PFSK-1 (cell line): ENCODE results near the gene MKX.

ENCODE experiments used
- FOXP2 ChIP-seq: optimal IDR thresholded peaks from 2 replicates; pipeline ENCODE3; 2011; ENCODE audit warnings: borderline replicate concordance, control low read depth, inconsistent platforms; ENCODE audit not compliant: insufficient read depth; ENCODE audit errors: extremely low read length, extremely low read depth
- POLR2AphosphoS5 ChIP-seq: IDR thresholded peaks from 2 replicates; pipeline ENCODE4 v1.6.1; 2012; ENCODE audit warnings: low read depth, mild to moderate bottlenecking, control low read depth, low read length, moderate library complexity
- SIN3A ChIP-seq: IDR thresholded peaks from 2 replicates; pipeline ENCODE4 v1.6.1; 2012; ENCODE audit warnings: mild to moderate bottlenecking, low read length, moderate library complexity, borderline replicate concordance; ENCODE audit not compliant: insufficient read depth
- TAF1 ChIP-seq: IDR thresholded peaks from 2 replicates; pipeline ENCODE4 v1.6.1; 2012; ENCODE audit warnings: low read length, control low read depth, borderline replicate concordance; ENCODE audit not compliant: insufficient read depth
- TF ChIP-seq, protein P1 (sequence below), 2 experiments: IDR thresholded peaks; 2 replicates each; pipeline versions ENCODE4 v1.6.1 to v1.8.0; 2011 to 2012; ENCODE audit warnings: low read depth in 2 of 2, low read length in 2 of 2, control low read depth in 1 of 2, inconsistent platforms in 1 of 2, mild to moderate bottlenecking in 1 of 2, moderate library complexity in 1 of 2; ENCODE audit not compliant: insufficient read depth in 1 of 2

MKX gene

DNA sequence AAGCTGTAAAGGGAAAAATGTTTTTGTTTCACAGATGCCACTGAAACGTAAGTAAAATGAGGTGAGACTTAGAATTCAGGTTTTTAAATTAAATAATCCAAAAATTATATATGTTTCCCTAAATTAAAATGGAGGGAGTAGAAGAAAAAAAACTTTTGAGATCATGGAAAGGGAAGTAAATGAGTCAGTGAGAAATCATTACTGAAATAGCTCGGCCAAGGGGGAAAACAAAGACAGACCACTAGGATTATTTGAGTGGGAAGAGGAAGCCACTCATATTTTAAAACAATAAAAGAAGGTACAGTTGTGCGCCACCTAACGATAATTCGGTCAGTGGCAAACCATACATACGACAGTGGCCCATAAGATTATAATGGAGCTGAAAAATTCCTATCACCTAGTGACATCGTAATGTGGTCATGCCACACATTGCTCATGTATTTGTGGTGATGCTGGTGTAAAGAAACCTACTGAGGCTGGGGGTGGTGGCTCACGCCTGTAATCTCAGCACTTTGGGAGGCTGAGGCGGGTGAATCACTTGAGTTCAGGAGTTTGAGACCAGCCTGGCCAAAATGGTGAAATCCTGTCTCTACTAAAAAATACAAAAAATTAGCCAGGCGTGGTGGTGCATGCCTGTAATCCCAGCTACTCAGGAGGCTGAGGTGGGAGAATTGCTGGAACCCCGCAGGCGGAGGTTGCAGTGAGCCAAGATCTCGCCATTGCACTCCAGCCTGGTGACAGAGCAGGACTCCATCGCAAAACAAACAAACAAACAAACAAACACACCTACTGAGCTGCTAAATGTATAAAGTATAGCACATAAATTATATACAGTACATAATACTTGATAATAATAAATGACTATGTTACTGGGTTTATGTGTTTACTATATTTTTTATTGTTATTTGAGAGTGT lies 64.7 kb downstream of the MKX start:
- TF ChIP-seq SIN3A (no peak), POLR2AphosphoS5 (no peak), FOXP2 (no peak), TAF1 (no peak)
- TF ChIP-seq, protein P1, sequence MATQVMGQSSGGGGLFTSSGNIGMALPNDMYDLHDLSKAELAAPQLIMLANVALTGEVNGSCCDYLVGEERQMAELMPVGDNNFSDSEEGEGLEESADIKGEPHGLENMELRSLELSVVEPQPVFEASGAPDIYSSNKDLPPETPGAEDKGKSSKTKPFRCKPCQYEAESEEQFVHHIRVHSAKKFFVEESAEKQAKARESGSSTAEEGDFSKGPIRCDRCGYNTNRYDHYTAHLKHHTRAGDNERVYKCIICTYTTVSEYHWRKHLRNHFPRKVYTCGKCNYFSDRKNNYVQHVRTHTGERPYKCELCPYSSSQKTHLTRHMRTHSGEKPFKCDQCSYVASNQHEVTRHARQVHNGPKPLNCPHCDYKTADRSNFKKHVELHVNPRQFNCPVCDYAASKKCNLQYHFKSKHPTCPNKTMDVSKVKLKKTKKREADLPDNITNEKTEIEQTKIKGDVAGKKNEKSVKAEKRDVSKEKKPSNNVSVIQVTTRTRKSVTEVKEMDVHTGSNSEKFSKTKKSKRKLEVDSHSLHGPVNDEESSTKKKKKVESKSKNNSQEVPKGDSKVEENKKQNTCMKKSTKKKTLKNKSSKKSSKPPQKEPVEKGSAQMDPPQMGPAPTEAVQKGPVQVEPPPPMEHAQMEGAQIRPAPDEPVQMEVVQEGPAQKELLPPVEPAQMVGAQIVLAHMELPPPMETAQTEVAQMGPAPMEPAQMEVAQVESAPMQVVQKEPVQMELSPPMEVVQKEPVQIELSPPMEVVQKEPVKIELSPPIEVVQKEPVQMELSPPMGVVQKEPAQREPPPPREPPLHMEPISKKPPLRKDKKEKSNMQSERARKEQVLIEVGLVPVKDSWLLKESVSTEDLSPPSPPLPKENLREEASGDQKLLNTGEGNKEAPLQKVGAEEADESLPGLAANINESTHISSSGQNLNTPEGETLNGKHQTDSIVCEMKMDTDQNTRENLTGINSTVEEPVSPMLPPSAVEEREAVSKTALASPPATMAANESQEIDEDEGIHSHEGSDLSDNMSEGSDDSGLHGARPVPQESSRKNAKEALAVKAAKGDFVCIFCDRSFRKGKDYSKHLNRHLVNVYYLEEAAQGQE (IDR thresholded peaks at IDR 0.05; ENCODE audit: insufficient read depth in 1 of 2, low read depth in 2 of 2, low read length in 2 of 2) = no peak

DNA sequence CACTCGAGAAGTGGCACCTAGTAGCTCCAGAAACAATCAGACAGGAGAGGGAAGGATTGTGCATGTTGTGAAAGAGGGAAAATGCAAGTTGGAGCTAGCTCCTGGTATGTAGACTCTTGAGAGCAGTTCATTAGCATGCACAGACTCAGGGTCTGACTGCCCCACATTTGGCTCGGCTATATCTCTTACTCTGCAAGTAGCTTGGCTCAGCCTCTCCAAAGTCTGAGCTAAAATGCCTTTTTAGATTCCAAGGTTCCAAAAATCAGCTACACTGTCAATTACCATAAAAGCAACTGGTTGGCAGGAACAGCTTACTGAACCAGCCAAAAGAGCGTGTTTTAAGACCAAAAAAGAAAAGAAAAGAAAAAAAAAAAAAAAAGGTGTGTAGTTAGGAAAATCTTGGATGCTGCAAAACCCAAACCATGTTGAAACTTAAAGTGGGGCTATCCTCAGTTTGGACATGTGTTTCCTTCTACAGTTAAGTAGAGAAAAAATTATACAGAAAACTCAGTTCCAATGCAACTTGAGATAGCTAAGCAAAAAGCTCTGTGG lies 65.5 kb downstream of the MKX start:
- TF ChIP-seq SIN3A = no peak
- TF ChIP-seq TAF1 = no peak
- TF ChIP-seq, protein P1 (IDR thresholded peaks at IDR 0.05; ENCODE audit: insufficient read depth in 1 of 2, low read depth in 2 of 2, low read length in 2 of 2) = no peak
- no peak for TF ChIP-seq FOXP2
- no peak for TF ChIP-seq POLR2AphosphoS5

DNA sequence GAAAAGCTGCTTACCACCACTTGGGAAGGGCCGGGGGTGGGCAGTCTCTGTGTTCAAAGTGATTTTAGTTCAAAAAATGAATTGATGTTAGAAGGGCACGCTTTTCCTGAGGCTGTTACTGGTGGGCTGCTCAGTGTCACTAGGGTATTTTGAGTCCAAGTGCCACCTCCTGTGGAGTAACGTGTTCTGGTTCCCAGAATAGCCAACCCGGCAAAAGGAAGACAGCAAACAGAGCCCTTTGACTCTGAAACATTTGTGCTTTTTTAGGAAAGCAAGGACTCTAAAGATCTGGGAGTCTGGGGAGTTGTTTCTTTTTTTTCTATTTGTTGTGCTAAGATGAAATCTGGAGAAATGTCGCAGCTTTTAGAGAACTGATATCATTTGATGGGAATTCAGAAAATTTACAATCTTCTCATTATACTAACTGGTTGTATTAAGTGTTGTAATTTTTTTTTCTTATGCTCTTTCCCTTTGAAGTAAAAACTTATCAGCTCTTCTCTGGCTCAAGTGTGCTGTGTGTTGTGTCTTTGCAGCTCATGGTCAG lies 66.2 kb downstream of the MKX start:
- TF ChIP-seq, protein P1 (IDR thresholded peaks at IDR 0.05; ENCODE audit: insufficient read depth in 1 of 2, low read depth in 2 of 2, low read length in 2 of 2) = no peak
- TF ChIP-seq POLR2AphosphoS5 (no peak), FOXP2 (no peak), SIN3A (no peak)

DNA sequence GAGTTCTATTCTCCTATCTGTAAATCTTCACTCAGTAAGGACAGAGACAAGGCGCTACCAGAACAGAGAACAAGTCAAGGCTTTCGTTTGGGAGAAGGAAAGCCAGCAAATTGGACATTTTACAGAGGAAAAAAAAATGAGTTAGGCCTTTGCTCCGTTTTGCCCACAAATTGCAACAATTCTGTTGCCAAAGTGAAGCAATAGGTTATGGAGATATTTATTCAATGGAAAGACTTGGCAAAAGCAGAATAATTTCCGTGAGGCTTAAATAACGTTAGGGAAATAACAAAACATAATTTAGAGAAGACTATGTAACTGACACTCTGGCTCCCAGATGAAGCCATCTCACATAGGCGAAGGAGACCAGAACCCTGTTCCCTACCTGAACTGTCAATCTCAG lies 67.5 kb downstream of the MKX start:
- TF ChIP-seq, protein P1 (IDR thresholded peaks at IDR 0.05; ENCODE audit: insufficient read depth in 1 of 2, low read depth in 2 of 2, low read length in 2 of 2) = no peak
- no peak for TF ChIP-seq TAF1
- no peak for TF ChIP-seq POLR2AphosphoS5
- TF ChIP-seq FOXP2 = no peak
- TF ChIP-seq SIN3A = no peak
